DMS53 treated with DMSO at 0.1 percent for 48 hours (cell line): Measurements from ENCODE around the gene PIK3R6.
"Not testable (repeated sequence)": the region's sequence is repeated elsewhere in the genome, so short reads cannot be mapped to it uniquely, and the experiment has no call there.

Experiments
- DNase-seq: peaks from one replicate; lab custom pipeline; 2025; ENCODE audit not compliant: unreplicated experiment; lab: John Stamatoyannopoulos, UW

PIK3R6 gene

GRCh38 chr17:8894202-8894671 lies 26.8 kb upstream of the PIK3R6 start:
- DNase-seq, result no peak

GRCh38 chr17:8893621-8894201 lies 26.2 kb upstream of the PIK3R6 start:
- DNase-seq, result no peak

GRCh38 chr17:8893059-8893458 lies 25.6 kb upstream of the PIK3R6 start:
- DNase-seq, result no peak

- no peak for DNase-seq
Measured at GRCh38 chr17:8892338-8892690, 24.8 kb upstream of the PIK3R6 start.

GRCh38 chr17:8890671-8891070 lies 23.2 kb upstream of the PIK3R6 start:
- no peak for DNase-seq

- no peak for DNase-seq
Measured at GRCh38 chr17:8889458-8890210, 22.2 kb upstream of the PIK3R6 start.

- no peak for DNase-seq
Measured at GRCh38 chr17:8888704-8889302, 21.3 kb upstream of the PIK3R6 start.

GRCh38 chr17:8887834-8888703 lies 20.6 kb upstream of the PIK3R6 start:
- DNase-seq, result no peak

GRCh38 chr17:8887301-8887700 lies 19.8 kb upstream of the PIK3R6 start:
- no peak for DNase-seq

GRCh38 chr17:8885967-8886684 lies 18.7 kb upstream of the PIK3R6 start:
- no peak for DNase-seq

GRCh38 chr17:8885163-8885966 lies 17.9 kb upstream of the PIK3R6 start:
- not testable (repeated sequence) for DNase-seq

GRCh38 chr17:8884336-8884990 lies 17.0 kb upstream of the PIK3R6 start:
- no peak for DNase-seq

GRCh38 chr17:8883353-8883752 lies 15.9 kb upstream of the PIK3R6 start:
- DNase-seq, result no peak

GRCh38 chr17:8881606-8882005 lies 14.1 kb upstream of the PIK3R6 start:
- DNase-seq, result no peak

GRCh38 chr17:8880466-8880865 lies 13.0 kb upstream of the PIK3R6 start:
- no peak for DNase-seq

- no peak for DNase-seq
Measured at GRCh38 chr17:8879410-8879809, 11.9 kb upstream of the PIK3R6 start.

- no peak for DNase-seq
Measured at GRCh38 chr17:8877984-8878383, 10.5 kb upstream of the PIK3R6 start.

GRCh38 chr17:8875957-8876356 lies 8.5 kb upstream of the PIK3R6 start:
- no peak for DNase-seq

GRCh38 chr17:8875436-8875835 lies 8.0 kb upstream of the PIK3R6 start:
- DNase-seq, result no peak
